Measurements from ENCODE around the gene FAM83E. TPM values are rescaled to one million over a fixed set of nuclear protein-coding genes. Genes with fewer than 3 reads are reported as not detected.
"Not testable (repeated sequence)": the region's sequence is repeated elsewhere in the genome, so short reads cannot be mapped to it uniquely, and the experiment has no call there.

FAM83E gene
- total RNA-seq, 1 donor from 2014 or later: 3.2 TPM

DNA sequence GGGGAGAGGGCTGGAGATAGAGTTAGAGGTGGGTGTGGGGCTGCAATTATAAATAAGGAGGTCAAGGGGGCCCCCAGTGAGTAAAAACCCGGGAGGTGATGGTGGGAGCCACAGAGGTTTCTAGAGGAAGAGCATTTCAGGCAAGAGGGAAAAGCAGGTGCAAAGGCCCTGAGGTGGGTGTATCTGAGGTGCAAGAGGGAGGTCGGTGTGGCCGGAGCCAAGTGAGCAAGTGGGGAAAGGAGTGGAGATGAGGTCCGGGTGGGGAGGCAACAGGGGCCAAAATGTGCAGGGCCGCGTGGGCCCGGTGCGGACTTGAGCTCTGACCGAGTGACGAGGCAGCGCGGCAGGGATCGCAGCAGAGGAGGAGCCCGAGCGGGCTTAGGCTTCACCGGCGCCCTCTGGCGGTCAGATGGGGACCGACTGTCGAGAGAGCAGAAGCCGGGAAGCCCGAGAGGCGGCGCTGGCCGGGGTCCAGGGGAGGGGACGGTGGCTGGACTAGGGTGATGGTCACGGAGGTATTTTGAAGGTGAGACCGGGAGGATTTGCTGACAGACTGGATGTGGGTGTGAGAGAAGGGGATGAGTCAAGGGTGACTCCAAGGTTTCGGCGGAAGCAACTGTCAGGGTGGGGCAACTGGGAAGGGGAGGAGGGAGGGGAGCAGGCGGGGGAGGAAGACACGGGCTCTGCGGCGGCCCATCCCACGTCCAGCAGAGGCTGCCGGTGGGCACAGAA, 26.0 kb downstream of the FAM83E start:
- Histone ChIP-seq H3K36me3 (no peaks in the 10 kb centered on the region), H3K4me3 (peak overlapping the region; percentile 34 to 46), H3K4me1 (peaks cover 24% of the 10 kb centered on the region), H3K27ac (no peak overlapping the region), H3K27me3 (no peaks in the 10 kb centered on the region), H3K9me3 (no peaks in the 10 kb centered on the region)
- intact Hi-C loops (cut with DNase I): loop anchor here (5.0 kb wide), 1 partner anchor 97 kb away; no protein-coding TSS in a partner anchor
- no peak for DNase-seq (ENCODE audit: extremely low spot score in 2 of 2)
- TF ChIP-seq, protein P1, sequence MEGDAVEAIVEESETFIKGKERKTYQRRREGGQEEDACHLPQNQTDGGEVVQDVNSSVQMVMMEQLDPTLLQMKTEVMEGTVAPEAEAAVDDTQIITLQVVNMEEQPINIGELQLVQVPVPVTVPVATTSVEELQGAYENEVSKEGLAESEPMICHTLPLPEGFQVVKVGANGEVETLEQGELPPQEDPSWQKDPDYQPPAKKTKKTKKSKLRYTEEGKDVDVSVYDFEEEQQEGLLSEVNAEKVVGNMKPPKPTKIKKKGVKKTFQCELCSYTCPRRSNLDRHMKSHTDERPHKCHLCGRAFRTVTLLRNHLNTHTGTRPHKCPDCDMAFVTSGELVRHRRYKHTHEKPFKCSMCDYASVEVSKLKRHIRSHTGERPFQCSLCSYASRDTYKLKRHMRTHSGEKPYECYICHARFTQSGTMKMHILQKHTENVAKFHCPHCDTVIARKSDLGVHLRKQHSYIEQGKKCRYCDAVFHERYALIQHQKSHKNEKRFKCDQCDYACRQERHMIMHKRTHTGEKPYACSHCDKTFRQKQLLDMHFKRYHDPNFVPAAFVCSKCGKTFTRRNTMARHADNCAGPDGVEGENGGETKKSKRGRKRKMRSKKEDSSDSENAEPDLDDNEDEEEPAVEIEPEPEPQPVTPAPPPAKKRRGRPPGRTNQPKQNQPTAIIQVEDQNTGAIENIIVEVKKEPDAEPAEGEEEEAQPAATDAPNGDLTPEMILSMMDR (IDR thresholded peaks at IDR 0.05): peak; percentile 60 to 92 (median 81)
- peak; percentile 58 to 69 for TF ChIP-seq POLR2AphosphoS5 (IDR thresholded peaks at IDR 0.05; ENCODE audit: insufficient read depth in 1 of 2, low read depth in 1 of 2)
- no peak for TF ChIP-seq POLR2A (IDR thresholded peaks at IDR 0.05)

DNA sequence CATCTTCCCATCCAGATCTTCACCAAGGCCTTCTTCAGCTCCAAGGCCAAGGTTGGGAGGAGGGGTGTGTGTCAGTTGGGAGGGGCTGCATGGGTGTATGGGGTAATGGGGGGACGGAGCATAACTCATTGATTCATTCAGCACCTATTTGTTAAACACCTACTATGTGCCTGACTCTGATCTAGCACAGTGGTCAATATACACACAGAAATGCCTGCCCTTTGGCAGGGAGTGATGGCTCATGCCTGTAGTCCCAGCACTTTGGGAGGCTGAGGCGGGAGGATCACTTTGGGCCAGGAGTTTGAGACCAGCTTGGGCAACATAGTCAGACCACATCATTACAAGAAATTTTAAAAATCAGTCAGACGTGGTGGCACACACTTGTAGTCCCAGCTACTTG, 27.5 kb downstream of the FAM83E start:
- H3K36me3 ChIP-seq: no peaks in the 10 kb centered on the region
- intact Hi-C loops (cut with DNase I): loop anchor here (5.0 kb wide), 1 partner anchor 95 kb away; no protein-coding TSS in a partner anchor
- TF ChIP-seq, protein P1 (IDR thresholded peaks at IDR 0.05): no peak
- no peak for TF ChIP-seq POLR2AphosphoS5 (IDR thresholded peaks at IDR 0.05; ENCODE audit: insufficient read depth in 1 of 2, low read depth in 1 of 2)
- no peak for TF ChIP-seq POLR2A (IDR thresholded peaks at IDR 0.05)
- no peaks in the 10 kb centered on the region for H3K9me3 ChIP-seq
- H3K27ac ChIP-seq: no peak overlapping the region
- peaks cover 24% of the 10 kb centered on the region for H3K4me1 ChIP-seq
- no peak overlapping the region for H3K4me3 ChIP-seq
- no peak for DNase-seq (ENCODE audit: extremely low spot score in 2 of 2)
- H3K27me3 ChIP-seq: no peaks in the 10 kb centered on the region

DNA sequence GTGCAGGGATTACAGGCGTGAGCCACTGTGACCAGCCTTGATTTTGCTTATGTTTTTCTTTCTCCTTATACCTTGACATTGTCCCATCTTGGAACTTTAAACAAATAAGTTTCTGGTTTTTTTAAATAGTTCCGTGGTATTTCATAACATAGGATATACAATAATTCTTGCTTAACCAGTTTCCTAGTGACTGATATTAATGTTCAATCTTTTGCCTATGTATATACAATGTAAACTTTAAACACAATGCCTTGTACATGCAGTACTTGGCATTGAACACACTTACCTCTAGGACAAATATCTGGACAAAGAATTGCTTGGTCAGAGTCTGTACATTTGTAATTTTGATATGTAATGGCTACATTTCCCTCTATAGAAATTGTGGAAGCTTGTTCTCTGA, 32.7 kb downstream of the FAM83E start:
- intact Hi-C loops (cut with DNase I): no loop called here
- no peak overlapping the region for H3K4me3 ChIP-seq
- peaks cover 13% of the 10 kb centered on the region for H3K4me1 ChIP-seq
- H3K36me3 ChIP-seq: no peaks in the 10 kb centered on the region
- H3K27ac ChIP-seq: no peak overlapping the region
- H3K9me3 ChIP-seq: no peaks in the 10 kb centered on the region
- DNase-seq (ENCODE audit: extremely low spot score in 2 of 2): no peak
- TF ChIP-seq POLR2AphosphoS5 (IDR thresholded peaks at IDR 0.05; ENCODE audit: insufficient read depth in 1 of 2, low read depth in 1 of 2) (no peak), POLR2A (IDR thresholded peaks at IDR 0.05) (no peak)
- TF ChIP-seq, protein P1 (IDR thresholded peaks at IDR 0.05): no peak
- H3K27me3 ChIP-seq: no peaks in the 10 kb centered on the region

DNA sequence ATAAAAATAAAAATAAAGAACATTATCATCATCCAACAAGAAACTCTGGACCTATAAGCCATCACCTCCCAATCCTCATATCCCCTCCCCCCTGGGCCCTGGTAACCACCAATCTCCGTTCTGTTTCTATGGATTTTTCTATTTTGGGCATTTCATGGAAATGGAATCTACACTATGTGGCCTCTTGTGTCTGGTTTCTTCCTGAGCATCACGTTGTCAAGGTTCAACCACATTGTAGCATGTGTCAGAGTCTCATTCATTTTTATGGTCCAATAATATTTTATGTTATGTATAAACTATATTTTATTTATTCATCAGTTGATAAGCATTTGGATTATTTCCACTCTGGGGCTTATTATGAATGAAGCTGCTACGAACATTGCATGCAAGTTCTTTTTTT, 36.0 kb downstream of the FAM83E start:
- intact Hi-C loops (cut with DNase I): no loop called here
- no peak for DNase-seq (ENCODE audit: extremely low spot score in 2 of 2)
- TF ChIP-seq POLR2AphosphoS5 (IDR thresholded peaks at IDR 0.05; ENCODE audit: insufficient read depth in 1 of 2, low read depth in 1 of 2) (no peak), POLR2A (IDR thresholded peaks at IDR 0.05) (no peak)
- TF ChIP-seq, protein P1 (IDR thresholded peaks at IDR 0.05): no peak
- Histone ChIP-seq H3K9me3 (no peaks in the 10 kb centered on the region), H3K27ac (no peak overlapping the region), H3K4me1 (no peaks in the 10 kb centered on the region), H3K4me3 (no peak overlapping the region), H3K36me3 (no peaks in the 10 kb centered on the region), H3K27me3 (no peaks in the 10 kb centered on the region)

DNA sequence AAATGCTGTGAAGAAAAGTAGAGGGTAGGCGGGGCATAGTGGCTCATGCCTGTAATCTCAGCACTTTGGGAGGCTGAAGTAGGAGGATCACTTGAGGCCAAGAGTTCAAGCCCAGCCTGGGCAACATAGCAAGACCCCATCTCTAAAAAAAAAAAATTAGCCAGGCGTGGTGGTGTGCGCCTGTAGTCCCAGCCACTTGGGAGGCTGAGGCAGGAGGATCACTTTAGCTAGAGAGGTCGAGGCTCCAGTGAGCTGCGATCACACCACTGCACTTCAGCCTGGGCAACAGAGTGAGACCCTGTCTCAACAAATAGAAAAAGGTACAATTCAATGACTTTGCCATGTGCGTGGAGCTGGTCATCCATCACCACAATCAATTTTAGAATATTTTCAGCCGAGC, 37.0 kb downstream of the FAM83E start:
- DNase-seq (ENCODE audit: extremely low spot score in 2 of 2); H3K4me1 ChIP-seq; H3K36me3 ChIP-seq; H3K9me3 ChIP-seq; H3K27me3 ChIP-seq; intact Hi-C loops (cut with DNase I); H3K4me3 ChIP-seq; H3K27ac ChIP-seq: not testable (repeated sequence)
